HEK293T (cell line): ENCODE measurements around the gene MRPL17.

ENCODE experiments used
- CTCF ChIA-PET: fragments of 350-600 bp; formaldehyde crosslinking; extraction: SDS; loops from one replicate; lab custom pipeline; 2021; ENCODE audit warnings: antibody characterized with exemption, inconsistent platforms; lab: Yijun Ruan, JAX
- POLR2A ChIA-PET: fragments of 350-600 bp; formaldehyde crosslinking; extraction: SDS; loops from one replicate; lab custom pipeline; 2020; ENCODE audit warnings: antibody characterized with exemption, inconsistent platforms; lab: Yijun Ruan, JAX
- DNase-seq: peaks from one replicate; pipeline ENCODE4 v3.0.0; 2012; ENCODE audit warnings: mixed read lengths; ENCODE audit errors: extremely low spot score
- ARNT ChIP-seq: fragments of 450-650 bp; IDR thresholded peaks from 2 replicates; pipeline ENCODE4 v1.6.1; 2017; ENCODE audit warnings: mild to moderate bottlenecking
- BHLHE40 ChIP-seq: fragments of 450-650 bp; IDR thresholded peaks from 2 replicates; pipeline ENCODE4 v1.6.1; 2016; ENCODE audit warnings: mild to moderate bottlenecking, moderate library complexity, borderline replicate concordance
- CTBP1 ChIP-seq: fragments of 450-650 bp; IDR thresholded peaks from 2 replicates; pipeline ENCODE4 v1.6.1; 2016; ENCODE audit warnings: borderline replicate concordance
- ELF4 ChIP-seq: fragments of 450-650 bp; IDR thresholded peaks from 2 replicates; pipeline ENCODE4 v1.6.1; 2017; ENCODE audit warnings: antibody characterized with exemption
- FOXA1 ChIP-seq: fragments of 450-650 bp; IDR thresholded peaks from 2 replicates; pipeline ENCODE4 v1.6.1; 2016; ENCODE audit warnings: mild to moderate bottlenecking
- FOXK2 ChIP-seq: fragments of 450-650 bp; IDR thresholded peaks from 2 replicates; pipeline ENCODE4 v1.6.1; 2016; ENCODE audit warnings: mild to moderate bottlenecking
- FOXM1 ChIP-seq: fragments of 450-650 bp; IDR thresholded peaks from 2 replicates; pipeline ENCODE4 v1.6.1; 2017; ENCODE audit warnings: mild to moderate bottlenecking, borderline replicate concordance
- HDGF ChIP-seq: fragments of 450-650 bp; IDR thresholded peaks from 2 replicates; pipeline ENCODE4 v1.6.1; 2017; ENCODE audit warnings: antibody characterized with exemption, borderline replicate concordance
- L3MBTL2 ChIP-seq: fragments of 450-650 bp; conservative IDR thresholded peaks from 2 replicates; pipeline ENCODE4 v1.6.1; 2016; ENCODE audit warnings: mild to moderate bottlenecking
- LEF1 ChIP-seq: fragments of 450-650 bp; IDR thresholded peaks from 2 replicates; pipeline ENCODE4 v1.6.1; 2017; ENCODE audit warnings: mild to moderate bottlenecking, borderline replicate concordance
- NFRKB ChIP-seq: fragments of 450-650 bp; IDR thresholded peaks from 2 replicates; pipeline ENCODE4 v1.6.1; 2016; ENCODE audit warnings: mild to moderate bottlenecking, moderate library complexity
- SP1 ChIP-seq: fragments of 450-650 bp; IDR thresholded peaks from 2 replicates; pipeline ENCODE4 v1.6.1; 2017
- SUZ12 ChIP-seq: fragments of 450-650 bp; IDR thresholded peaks from 2 replicates; pipeline ENCODE4 v1.6.1; 2016; ENCODE audit warnings: mild to moderate bottlenecking
- TARDBP ChIP-seq: fragments of 450-650 bp; IDR thresholded peaks from 2 replicates; pipeline ENCODE4 v1.6.1; 2016
- ZNF384 ChIP-seq: fragments of 450-650 bp; IDR thresholded peaks from 2 replicates; pipeline ENCODE4 v1.6.1; 2016
- TF ChIP-seq, protein P1 (sequence below): fragments of 450-650 bp; IDR thresholded peaks from 2 replicates; pipeline ENCODE4 v1.6.1; 2016

The MRPL17 gene

DNA sequence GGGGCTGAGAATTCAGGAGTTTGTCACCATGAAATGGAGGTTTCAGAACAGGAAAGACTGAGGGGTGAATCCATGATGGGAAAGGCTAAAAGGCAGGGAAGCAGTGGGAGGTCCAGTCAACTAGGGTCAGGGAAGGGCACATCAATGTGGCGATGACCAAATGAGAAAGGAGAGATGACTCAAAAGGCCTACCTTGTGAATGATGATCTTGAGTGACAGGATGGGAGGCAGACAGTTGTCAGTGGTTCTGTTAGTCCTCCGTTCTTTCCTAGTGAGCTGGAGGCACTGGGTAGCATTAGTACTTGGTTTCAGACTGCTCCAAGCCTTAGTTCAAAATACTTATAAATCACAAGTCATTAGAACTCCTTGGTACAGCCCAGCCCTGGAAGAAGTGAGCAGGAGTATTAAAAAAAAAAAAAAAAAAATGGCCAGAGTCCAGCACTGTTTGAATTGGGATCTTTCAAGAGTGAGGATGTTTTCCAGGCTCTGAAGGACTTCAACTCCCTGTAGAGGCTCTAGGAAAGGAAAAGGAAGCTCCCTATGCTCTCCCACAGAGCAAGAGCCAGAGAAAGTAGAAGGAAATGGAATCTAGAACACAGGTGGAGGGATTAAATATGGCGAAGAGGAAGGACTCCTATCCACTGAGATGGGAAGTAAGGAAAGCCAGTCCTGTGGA lies 19.2 kb downstream of the MRPL17 start:
- no peak for DNase-seq
- POLR2A ChIA-PET: no interaction called here
- TF ChIP-seq, protein P1, sequence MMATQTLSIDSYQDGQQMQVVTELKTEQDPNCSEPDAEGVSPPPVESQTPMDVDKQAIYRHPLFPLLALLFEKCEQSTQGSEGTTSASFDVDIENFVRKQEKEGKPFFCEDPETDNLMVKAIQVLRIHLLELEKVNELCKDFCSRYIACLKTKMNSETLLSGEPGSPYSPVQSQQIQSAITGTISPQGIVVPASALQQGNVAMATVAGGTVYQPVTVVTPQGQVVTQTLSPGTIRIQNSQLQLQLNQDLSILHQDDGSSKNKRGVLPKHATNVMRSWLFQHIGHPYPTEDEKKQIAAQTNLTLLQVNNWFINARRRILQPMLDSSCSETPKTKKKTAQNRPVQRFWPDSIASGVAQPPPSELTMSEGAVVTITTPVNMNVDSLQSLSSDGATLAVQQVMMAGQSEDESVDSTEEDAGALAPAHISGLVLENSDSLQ: peak; percentile 26; the same call in 1 of the 2 replicates
- TF ChIP-seq BHLHE40 (no peak), LEF1 (no peak), FOXA1 (no peak), CTBP1 (no peak), ZNF384 (no peak), ELF4 (no peak), FOXK2 (no peak)
- CTCF ChIA-PET: no interaction called here

DNA sequence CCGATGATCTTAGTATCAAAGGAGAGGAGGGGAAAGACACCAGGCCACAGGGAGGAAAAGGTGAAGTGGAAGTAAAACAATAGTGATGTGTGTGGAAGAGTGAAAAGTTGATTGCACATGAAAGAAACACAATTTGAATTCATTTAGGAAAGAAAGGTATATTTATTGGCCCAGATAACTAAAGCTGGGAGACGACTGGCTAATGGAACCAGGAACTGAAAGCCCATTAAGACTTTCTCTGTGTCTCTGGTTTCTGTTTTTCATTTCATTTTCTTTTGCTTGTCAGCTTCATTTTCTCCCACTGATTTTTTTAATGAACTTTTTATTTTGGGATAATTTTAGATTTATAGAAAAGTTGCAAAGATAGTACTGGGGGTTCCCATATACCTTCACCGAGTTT lies 22.4 kb downstream of the MRPL17 start:
- TF ChIP-seq BHLHE40 (no peak), ELF4 (no peak), FOXK2 (no peak), FOXM1 (no peak), CTBP1 (no peak), SP1 (no peak), LEF1 (no peak), TARDBP (no peak), NFRKB (no peak), HDGF (no peak)
- TF ChIP-seq, protein P1: no peak
- ChIA-PET CTCF (no interaction called here), POLR2A (no interaction called here)
- no peak for DNase-seq

DNA sequence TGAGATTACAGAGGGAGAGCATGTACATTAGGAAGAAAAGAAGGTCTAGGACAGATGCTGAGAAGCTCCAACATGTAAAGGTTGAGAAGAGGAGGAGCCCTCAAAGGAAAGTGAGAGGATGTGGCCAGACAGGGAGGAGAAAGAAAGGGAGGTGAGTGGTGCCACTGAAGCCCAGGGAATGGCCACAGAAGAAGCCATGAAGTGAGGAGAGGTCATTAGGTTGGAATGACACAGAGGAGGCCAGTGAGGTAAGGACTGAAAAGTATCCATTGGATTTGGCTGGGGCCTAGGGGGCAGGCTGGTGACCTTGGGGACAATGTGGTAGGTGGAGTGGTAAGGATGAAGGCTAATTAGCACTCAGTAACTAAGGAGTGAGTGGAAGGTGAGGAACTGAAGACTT lies 24.5 kb downstream of the MRPL17 start:
- TF ChIP-seq SUZ12 (no peak), FOXA1 (no peak), CTBP1 (no peak), TARDBP (no peak), ELF4 (no peak), L3MBTL2 (no peak), BHLHE40 (no peak), FOXK2 (no peak)
- TF ChIP-seq, protein P1: no peak
- no peak for DNase-seq
- POLR2A ChIA-PET: no interaction called here
- CTCF ChIA-PET: no interaction called here

DNA sequence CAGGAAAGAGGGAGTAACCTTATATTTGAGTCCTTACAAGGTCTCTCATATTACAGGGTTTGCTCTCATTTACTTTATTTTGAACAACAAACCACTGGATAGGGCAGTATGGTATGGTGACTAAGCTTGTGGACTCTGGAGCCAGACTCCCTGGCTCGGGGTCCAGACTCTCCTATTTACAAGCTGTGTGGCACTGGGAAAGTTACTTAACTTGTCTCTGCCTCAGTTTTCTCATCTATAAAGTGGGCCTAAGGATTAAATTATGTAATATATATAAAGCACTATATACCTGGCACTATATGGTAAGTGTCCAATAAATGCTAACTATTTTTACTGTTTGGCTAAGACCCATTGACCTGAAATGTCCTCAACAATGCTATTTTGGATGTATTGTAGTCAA lies 25.8 kb downstream of the MRPL17 start:
- POLR2A ChIA-PET: no interaction called here
- no peak for DNase-seq
- CTCF ChIA-PET: interaction anchor here (1.2 kb wide), 1 partner anchor 10 kb away, joined by 5 read pairs; no protein-coding TSS in a partner anchor
- TF ChIP-seq SP1 (no peak), NFRKB (no peak), ELF4 (no peak)

DNA sequence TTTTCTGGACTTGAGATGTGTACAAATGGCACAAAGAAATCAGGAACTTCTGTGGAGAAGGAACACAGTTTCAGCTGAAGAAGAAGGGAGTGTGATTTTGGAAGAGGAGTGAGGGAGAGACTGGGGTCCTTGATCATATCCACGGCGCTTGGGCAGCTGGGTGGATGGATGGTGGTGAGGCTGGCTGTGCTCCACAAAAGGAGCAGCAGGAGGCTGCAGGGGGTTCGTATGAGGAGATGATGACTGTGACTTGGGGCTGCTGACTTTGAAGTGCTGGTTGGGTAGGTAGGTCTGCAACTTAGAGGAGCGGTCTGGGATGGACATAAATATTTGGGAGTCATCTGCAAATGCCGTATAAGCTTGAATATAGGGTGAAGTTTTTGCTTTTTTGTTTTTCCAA lies 26.2 kb downstream of the MRPL17 start:
- TF ChIP-seq HDGF (no peak), NFRKB (no peak), FOXM1 (no peak), ARNT (no peak), TARDBP (no peak), SUZ12 (no peak), FOXK2 (no peak), CTBP1 (no peak), FOXA1 (no peak), BHLHE40 (no peak), ELF4 (no peak), L3MBTL2 (no peak), ZNF384 (no peak), SP1 (no peak)
- CTCF ChIA-PET: interaction anchor here (1.2 kb wide), 1 partner anchor 11 kb away, joined by 5 read pairs; no protein-coding TSS in a partner anchor
- POLR2A ChIA-PET: no interaction called here
- DNase-seq: no peak

DNA sequence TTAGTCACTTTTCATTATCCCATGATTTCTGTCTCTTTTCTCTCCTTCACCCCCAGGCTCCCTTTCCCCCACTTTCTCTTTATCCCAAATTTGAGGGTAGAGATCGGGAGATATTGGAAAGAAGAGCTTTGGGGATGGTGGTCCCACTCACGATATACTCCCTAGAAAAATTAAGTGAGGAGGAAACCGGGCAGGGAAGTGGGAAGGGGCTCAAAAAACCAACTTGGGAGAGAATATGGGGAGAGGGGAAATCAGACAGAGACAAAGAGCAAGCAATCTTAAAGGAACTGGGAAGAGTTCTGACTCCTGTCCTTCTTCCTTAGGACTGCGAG lies 26.6 kb downstream of the MRPL17 start:
- POLR2A ChIA-PET: no interaction called here
- no peak for DNase-seq
- CTCF ChIA-PET: interaction anchor here (1.2 kb wide), 1 partner anchor 11 kb away, joined by 5 read pairs; no protein-coding TSS in a partner anchor
- TF ChIP-seq BHLHE40: no peak
- TF ChIP-seq, protein P1: no peak
- TF ChIP-seq SUZ12: no peak
- TF ChIP-seq CTBP1: no peak
- no peak for TF ChIP-seq L3MBTL2
- TF ChIP-seq TARDBP: no peak
- no peak for TF ChIP-seq ZNF384
- no peak for TF ChIP-seq FOXM1
- no peak for TF ChIP-seq FOXK2
- TF ChIP-seq HDGF: no peak
- TF ChIP-seq ELF4: no peak
